AG10803 (cell line): ENCODE results near the gene ARMH4.
"Not testable (repeated sequence)": the region's sequence is repeated elsewhere in the genome, so short reads cannot be mapped to it uniquely, and the experiment has no call there.

Experiments
- DNase-seq: peaks from one replicate; pipeline ENCODE4 v3.0.0; 2010; ENCODE audit warnings: low read depth
- H3K4me3 ChIP-seq: 2 replicates; pipeline ENCODE4 v1.5.1; 2011; ENCODE audit warnings: mild to moderate bottlenecking, low read length, control low read depth
- TF ChIP-seq, protein P1 (sequence below): conservative IDR thresholded peaks from 2 replicates; pipeline ENCODE4 v1.5.1; 2011; ENCODE audit warnings: mild to moderate bottlenecking, low read length, control low read depth, inconsistent platforms

Gene ARMH4

DNA sequence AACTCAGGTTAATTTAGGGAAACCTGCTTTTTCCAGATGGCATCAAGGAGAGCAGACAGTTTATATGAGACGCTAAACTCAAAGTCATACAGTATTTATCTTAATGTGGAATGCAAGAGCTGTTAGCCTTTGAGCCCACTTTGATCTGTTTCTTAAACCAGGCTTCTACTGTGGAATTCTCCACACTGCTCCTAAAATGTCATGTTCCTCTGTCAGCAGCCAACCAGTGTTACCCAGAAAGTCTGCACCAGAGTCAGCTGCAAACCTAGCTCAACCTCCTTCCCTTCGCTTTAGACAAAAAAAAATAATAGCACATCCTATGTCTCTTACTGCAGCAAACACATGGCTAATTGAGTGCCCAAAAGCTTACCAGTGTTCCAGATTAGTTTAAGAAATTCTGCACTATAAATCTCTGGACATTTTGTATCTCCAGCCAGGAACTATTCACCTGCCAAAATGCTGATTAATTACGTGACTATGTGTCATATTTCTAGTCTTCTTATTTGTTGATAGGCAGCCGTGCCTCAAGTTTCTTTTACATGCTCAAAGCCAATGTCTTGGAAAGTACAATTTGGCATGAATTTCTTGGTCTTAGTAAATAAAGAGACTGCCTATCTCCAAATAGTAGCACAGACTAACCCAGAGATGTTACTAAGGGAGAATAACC is 21.8 kb downstream of the ARMH4 start:
- DNase-seq = no peak
- TF ChIP-seq, protein P1, sequence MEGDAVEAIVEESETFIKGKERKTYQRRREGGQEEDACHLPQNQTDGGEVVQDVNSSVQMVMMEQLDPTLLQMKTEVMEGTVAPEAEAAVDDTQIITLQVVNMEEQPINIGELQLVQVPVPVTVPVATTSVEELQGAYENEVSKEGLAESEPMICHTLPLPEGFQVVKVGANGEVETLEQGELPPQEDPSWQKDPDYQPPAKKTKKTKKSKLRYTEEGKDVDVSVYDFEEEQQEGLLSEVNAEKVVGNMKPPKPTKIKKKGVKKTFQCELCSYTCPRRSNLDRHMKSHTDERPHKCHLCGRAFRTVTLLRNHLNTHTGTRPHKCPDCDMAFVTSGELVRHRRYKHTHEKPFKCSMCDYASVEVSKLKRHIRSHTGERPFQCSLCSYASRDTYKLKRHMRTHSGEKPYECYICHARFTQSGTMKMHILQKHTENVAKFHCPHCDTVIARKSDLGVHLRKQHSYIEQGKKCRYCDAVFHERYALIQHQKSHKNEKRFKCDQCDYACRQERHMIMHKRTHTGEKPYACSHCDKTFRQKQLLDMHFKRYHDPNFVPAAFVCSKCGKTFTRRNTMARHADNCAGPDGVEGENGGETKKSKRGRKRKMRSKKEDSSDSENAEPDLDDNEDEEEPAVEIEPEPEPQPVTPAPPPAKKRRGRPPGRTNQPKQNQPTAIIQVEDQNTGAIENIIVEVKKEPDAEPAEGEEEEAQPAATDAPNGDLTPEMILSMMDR = no peak
- no peak overlapping the region for H3K4me3 ChIP-seq

DNA sequence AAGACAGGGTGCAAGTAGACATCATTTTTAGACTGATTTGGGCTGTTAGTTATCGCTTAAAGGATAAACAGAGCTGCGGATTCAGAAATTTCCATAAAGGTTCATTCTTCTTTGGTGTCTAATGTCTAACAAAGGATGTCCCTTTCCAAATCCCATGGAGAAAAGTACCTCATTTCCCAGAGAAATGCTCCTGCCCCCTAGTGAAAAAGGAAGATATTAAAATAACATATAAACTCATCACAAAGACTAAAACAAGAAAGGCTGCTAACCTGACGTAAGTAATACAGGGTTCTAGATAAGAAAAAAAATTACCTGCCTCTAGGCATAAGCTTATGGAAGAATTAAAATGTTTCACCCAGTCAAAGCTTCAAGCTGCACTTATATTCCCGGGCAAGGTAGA is 22.8 kb downstream of the ARMH4 start:
- TF ChIP-seq, protein P1 = peak; percentile 3; the same call in 1 of the 2 replicates
- H3K4me3 ChIP-seq = no peak overlapping the region

DNA sequence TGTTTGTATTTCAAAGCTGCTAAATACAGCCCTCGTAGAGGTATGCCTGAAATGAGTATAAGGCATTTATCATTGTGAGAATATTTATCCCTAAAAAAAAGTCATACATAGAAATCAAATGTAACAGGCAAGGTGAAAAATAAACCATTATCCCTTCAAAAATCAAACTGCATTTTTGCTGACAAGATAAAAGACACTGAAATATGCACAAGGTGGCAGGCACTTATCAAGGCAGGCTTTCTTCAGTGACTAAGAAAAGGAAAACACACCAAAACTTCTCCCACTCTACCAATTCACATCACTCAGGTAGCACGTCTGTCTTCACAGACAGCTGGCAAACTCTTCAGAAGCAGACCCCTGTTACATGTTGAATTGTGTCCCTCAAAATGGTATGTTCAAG is 23.6 kb downstream of the ARMH4 start:
- H3K4me3 ChIP-seq = no peak overlapping the region
- TF ChIP-seq, protein P1 = no peak
- no peak for DNase-seq

More for the DNA sequence above, 22.8 kb downstream of the ARMH4 start:
- no peak for DNase-seq

DNA sequence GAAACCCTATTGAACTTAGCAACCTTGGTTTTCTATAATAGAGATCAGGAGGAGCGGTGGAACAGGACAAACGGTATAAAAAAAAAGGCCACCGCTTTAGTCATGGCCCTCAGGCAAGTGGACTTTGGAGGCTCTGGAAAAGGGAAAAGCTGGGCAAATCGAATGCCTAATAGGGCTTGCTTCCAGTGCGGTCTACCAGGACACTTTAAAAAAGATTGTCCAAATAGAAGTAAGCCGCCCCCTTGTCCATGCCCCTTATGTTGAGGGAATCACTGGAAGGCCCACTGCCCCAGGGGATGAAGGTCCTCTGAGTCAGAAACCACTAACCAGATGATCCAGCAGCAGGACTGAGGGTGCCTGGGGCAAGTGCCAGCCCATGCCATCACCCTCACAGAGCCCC is 29.5 kb downstream of the ARMH4 start:
- not testable (repeated sequence) for H3K4me3 ChIP-seq, DNase-seq

DNA sequence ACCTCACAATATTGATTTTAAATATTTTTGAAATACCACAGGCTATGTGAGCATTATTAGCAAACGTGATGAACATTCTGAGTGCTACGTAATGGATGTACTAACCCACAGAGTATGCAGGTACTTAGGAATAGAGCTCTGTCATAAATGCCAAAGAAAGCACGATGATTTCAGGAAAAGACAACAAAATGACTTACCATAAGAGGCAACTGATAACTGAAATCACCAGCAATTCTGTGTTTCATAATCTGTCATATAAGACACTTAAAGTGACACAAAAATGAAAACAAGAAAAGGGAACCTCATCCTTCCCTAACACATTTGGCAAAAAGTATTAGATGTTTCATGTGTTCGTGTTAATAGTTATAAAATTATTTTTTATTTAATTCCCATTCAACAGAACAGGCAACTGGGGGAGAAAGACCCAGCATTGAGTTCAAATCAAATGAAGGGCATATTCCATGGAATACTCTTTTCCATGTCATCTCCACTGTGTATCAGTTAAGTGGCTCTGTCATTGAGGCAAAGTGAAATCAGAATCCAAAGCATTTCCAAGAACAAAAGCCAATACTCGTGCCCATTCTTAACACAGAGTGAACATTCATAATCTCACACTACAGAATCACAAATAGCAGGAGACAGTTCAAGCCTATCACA is 30.4 kb downstream of the ARMH4 start:
- TF ChIP-seq, protein P1 = no peak

DNA sequence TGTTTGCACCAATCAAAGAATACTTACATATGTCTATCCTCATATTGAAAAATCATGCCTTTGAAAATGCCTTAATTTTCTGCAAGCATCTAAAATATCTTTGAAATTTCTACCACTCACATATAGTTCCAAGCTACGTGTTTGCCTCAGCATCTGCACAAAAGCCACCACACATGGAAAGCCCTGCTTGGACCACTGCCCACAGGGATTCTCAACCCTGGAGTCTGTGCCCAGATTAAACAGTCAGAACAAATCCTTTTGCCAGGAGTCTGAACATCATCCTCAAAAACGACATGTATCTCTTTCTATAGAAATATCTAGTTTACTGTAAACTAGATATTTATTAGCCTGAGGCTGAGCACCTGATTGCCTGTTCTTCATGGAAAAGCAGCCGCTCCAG is 32.6 kb downstream of the ARMH4 start:
- TF ChIP-seq, protein P1 = no peak

More for the DNA sequence above, 30.4 kb downstream of the ARMH4 start:
- no peak overlapping the region for H3K4me3 ChIP-seq
- no peak for DNase-seq

DNA sequence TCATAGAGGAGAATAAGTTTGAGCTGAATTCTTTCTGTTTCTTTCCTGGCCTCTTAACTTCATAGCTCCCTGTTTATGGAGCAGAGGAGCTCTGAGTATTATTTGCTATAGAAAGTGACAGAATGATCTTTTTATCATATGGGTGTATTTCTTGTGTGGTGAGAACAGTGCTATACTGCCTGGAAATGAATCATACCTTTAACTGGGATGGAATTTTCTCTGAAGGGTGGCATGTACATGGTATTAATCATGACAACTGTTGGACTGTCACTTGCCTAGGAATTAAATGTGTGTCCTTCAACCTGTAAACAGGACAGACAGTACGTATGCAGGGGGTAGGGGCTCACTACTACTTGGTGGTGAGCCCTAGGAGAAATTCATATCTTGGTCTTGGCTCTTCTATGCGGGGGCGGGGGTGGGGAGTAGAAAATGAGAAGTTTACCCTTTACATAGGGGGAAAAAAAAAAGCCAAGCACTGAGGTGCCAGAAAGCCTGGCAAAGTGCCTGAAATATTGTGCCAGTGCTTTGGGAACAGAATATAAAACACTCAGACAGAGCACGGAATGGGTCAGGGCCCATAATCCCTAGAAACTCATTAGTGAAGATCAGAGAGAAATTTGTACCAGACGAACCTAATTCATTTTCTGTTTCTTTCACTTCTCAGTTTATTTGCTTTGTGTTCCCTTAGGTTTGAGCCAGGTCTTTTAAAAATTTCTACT is 33.8 kb downstream of the ARMH4 start:
- DNase-seq = no peak
- no peak overlapping the region for H3K4me3 ChIP-seq
- TF ChIP-seq, protein P1 = no peak

More for the DNA sequence above, 32.6 kb downstream of the ARMH4 start:
- H3K4me3 ChIP-seq = no peak overlapping the region
- DNase-seq = no peak
